K562 (cell line): ENCODE data around the gene TMEM143. TPM values are rescaled to one million over a fixed set of nuclear protein-coding genes. Genes with fewer than 3 reads are reported as not detected.

Experiments used
- ATF3 ChIP-seq, 2 experiments: fragments of 450-650 bp in 1 of 2; sonication (generic) in 1 of 2; formaldehyde crosslinking in 1 of 2; IDR thresholded peaks in 1 of 2; conservative IDR thresholded peaks in 1 of 2; 2 replicates each; pipeline versions ENCODE4 v1.6.1 to v1.8.1; 2016 to 2023; ENCODE audit warnings: mild to moderate bottlenecking in 2 of 2, moderate library complexity in 2 of 2, inconsistent platforms in 1 of 2, missing genetic modification reagents in 1 of 2
- FOSL1 ChIP-seq: fragments of 200-800 bp; sonication (Bioruptor generic); conservative IDR thresholded peaks from 2 replicates; pipeline ENCODE4 v1.6.1; 2016; ENCODE audit warnings: missing genetic modification characterization, missing compliant biosample characterization
- JUN ChIP-seq, 2 experiments: sonication (generic) in 1 of 2; formaldehyde crosslinking in 1 of 2; IDR thresholded peaks; 2 replicates each; pipeline versions ENCODE4 v1.6.1 to v1.8.0; 2012 to 2022; ENCODE audit warnings: borderline replicate concordance in 2 of 2, mild to moderate bottlenecking in 2 of 2, improper control_type of control experiment in 1 of 2, low read depth in 1 of 2, low read length in 1 of 2, missing genetic modification reagents in 1 of 2
- KDM1A ChIP-seq, 2 experiments: fragments of 450-650 bp; IDR thresholded peaks; 2 replicates each; pipeline ENCODE4 v1.6.1; 2016; ENCODE audit warnings: mild to moderate bottlenecking in 2 of 2
- MTF1 ChIP-seq: fragments of 250-450 bp; sonication (Bioruptor Pico); IDR thresholded peaks from 2 replicates; pipeline ENCODE4 v1.9.0; 2021; ENCODE audit warnings: moderate library complexity, mild to moderate bottlenecking, inconsistent platforms, borderline replicate concordance
- POU5F1 ChIP-seq: fragments of 150-350 bp; IDR thresholded peaks from 2 replicates; pipeline ENCODE4 v1.6.1; 2014; ENCODE audit warnings: borderline replicate concordance, low read length, low read depth, mild to moderate bottlenecking; ENCODE audit not compliant: partially characterized antibody
- RBM14 ChIP-seq: fragments of 200-400 bp; formaldehyde crosslinking; IDR thresholded peaks from 2 replicates; pipeline ENCODE4 v1.6.1; 2018; ENCODE audit warnings: low read depth, mild to moderate bottlenecking, low read length, moderate library complexity, borderline replicate concordance; ENCODE audit not compliant: insufficient read depth
- SP2 ChIP-seq: IDR thresholded peaks from 2 replicates; pipeline ENCODE4 v1.6.1; 2011; ENCODE audit warnings: mild to moderate bottlenecking, low read depth, low read length, moderate library complexity; ENCODE audit not compliant: poor library complexity, severe bottlenecking; ENCODE audit errors: extremely low read depth
- SRSF3 ChIP-seq: fragments of 200-400 bp; formaldehyde crosslinking; IDR thresholded peaks from 2 replicates; pipeline ENCODE4 v1.6.1; 2016; ENCODE audit warnings: mild to moderate bottlenecking, low read length, moderate library complexity; ENCODE audit not compliant: insufficient read depth
- TRIM28 ChIP-seq: fragments of 450-650 bp; IDR thresholded peaks from 2 replicates; pipeline ENCODE4 v1.6.1; 2017
- UBTF ChIP-seq, 2 experiments: IDR thresholded peaks; 2 replicates each; pipeline ENCODE4 v1.6.1; 2012; ENCODE audit warnings: improper control_type of control experiment in 2 of 2, low read depth in 2 of 2, low read length in 2 of 2, borderline replicate concordance in 1 of 2
- ZNF24 ChIP-seq: fragments of 450-650 bp; IDR thresholded peaks from 2 replicates; pipeline ENCODE4 v1.6.1; 2016
- ZNF77 ChIP-seq: fragments of 250-450 bp; sonication (Bioruptor Pico); IDR thresholded peaks from 2 replicates; pipeline ENCODE4 v1.5.0; 2020
- polyA plus RNA-seq, 8 experiments: library from polyadenylated mRNA; depleted of rRNA in 4 of 8; stranded (reverse) in 5 of 8; unstranded in 3 of 8; fragments of >200 nt; fragmentation: Nextera tagmentation in 2 of 8; fragmentation: Illumina TruSeq in 1 of 8; extraction: Ambion mirVana in 2 of 8; extraction: Trizol in 1 of 8; gene quantifications; 2 replicates each; pipeline versions ENCODE4 v1.2.1 to v1.2.3, GENCODE V29; 2011 to 2014; ENCODE audit warnings: inconsistent platforms in 1 of 8, missing spikeins in 1 of 8
- total RNA-seq, 7 experiments: library from RNA; depleted of rRNA in 6 of 7; stranded (reverse); fragments of >200 nt in 6 of 7; fragmentation: Illumina TruSeq in 2 of 7; extraction: Trizol in 2 of 7; gene quantifications; 2 replicates each; pipeline versions ENCODE4 v1.2.1 to v1.2.3, GENCODE V29; 2011 to 2021; ENCODE audit warnings: low replicate concordance in 1 of 7
- TF ChIP-seq, protein P1 (sequence below): fragments of 250-450 bp; sonication (Bioruptor Pico); IDR thresholded peaks from 2 replicates; pipeline ENCODE4 v1.4.0; 2020; ENCODE audit warnings: mild to moderate bottlenecking, moderate library complexity
- TF ChIP-seq, protein P2 (sequence below): IDR thresholded peaks from 3 replicates; pipeline ENCODE4 v1.6.1; 2011; ENCODE audit warnings: borderline replicate concordance, mild to moderate bottlenecking, moderate library complexity; ENCODE audit not compliant: insufficient read length; ENCODE audit errors: extremely low read depth

Gene TMEM143
- total and polyA plus RNA-seq, 9 of the 15 experiments (the other 6 are each of a cell fraction or from before 2014, with no cell fraction given) = 0.66 to 8.8 (median 4.3) TPM

DNA sequence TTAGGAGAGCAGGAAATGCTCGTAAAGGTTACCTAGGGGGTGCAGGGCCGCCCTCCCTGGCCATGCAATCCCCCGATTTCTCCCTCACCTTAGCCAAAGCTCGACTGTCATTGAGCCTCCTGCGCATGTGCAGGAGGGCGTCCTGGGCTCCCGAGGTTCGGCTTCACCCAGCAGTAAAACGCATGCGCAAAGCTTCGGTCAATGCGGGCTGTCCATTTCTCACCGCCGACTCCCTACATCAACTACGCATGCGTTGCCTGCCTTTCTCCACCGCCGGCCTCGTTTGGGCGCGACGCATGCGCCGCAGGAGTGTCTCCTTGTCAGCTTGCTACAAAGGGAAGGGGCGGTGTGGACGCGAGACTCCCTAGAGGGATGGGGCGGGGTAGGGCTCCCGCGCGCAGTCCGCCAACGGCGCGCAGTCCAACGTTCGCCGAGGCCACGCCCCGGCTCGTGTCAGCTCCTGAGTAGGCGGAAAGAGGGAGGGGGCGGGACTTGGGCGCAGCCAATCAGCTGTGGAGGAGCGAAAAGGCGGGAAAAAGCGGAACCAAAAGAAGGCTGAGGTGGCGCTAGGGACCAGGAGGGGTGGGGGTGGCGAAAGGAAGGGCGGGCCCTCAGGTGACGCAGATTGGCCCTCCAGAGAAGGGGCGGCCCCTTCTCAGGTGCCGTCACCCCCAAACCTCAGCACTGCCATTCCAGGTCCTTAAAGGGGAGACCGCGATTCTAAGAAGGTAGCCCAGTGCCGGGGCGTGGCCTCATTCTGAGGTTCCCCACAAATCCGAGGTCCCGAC, at the start of gene TMEM143, which contains the start of gene SYNGR4 (continued):
- TF ChIP-seq FOSL1 = no peak
- TF ChIP-seq POU5F1 = peak; percentile 52
- TF ChIP-seq, protein P1, sequence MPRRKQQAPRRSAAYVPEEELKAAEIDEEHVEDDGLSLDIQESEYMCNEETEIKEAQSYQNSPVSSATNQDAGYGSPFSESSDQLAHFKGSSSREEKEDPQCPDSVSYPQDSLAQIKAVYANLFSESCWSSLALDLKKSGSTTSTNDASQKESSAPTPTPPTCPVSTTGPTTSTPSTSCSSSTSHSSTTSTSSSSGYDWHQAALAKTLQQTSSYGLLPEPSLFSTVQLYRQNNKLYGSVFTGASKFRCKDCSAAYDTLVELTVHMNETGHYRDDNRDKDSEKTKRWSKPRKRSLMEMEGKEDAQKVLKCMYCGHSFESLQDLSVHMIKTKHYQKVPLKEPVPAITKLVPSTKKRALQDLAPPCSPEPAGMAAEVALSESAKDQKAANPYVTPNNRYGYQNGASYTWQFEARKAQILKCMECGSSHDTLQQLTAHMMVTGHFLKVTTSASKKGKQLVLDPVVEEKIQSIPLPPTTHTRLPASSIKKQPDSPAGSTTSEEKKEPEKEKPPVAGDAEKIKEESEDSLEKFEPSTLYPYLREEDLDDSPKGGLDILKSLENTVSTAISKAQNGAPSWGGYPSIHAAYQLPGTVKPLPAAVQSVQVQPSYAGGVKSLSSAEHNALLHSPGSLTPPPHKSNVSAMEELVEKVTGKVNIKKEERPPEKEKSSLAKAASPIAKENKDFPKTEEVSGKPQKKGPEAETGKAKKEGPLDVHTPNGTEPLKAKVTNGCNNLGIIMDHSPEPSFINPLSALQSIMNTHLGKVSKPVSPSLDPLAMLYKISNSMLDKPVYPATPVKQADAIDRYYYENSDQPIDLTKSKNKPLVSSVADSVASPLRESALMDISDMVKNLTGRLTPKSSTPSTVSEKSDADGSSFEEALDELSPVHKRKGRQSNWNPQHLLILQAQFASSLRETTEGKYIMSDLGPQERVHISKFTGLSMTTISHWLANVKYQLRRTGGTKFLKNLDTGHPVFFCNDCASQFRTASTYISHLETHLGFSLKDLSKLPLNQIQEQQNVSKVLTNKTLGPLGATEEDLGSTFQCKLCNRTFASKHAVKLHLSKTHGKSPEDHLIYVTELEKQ (CRISPR knock-in tag) = no peak
- TF ChIP-seq ATF3 (IDR thresholded peaks at IDR 0.05) = peak; percentile 41; the same call in 1 of the 2 replicates
- TF ChIP-seq ATF3 (CRISPR knock-in tag; conservative IDR thresholded peaks at IDR 0.05) = no peak
- TF ChIP-seq MTF1 (CRISPR knock-in tag) = no peak
- TF ChIP-seq SRSF3 = 0 out of 2 replicates have a peak, but pooled peaks have one; percentile 6
- peak; percentile 36; the same call in 1 of the 2 replicates for TF ChIP-seq TRIM28
- TF ChIP-seq ZNF77 (CRISPR knock-in tag) = no peak
- TF ChIP-seq UBTF (IDR thresholded peaks at IDR 0.05; ENCODE audit: borderline replicate concordance in 1 of 2, low read depth in 2 of 2, low read length in 2 of 2) = no peak
- no peak for TF ChIP-seq RBM14
- no peak; the same call in 1 of the 2 replicates for TF ChIP-seq ZNF24
- TF ChIP-seq, protein P2, sequence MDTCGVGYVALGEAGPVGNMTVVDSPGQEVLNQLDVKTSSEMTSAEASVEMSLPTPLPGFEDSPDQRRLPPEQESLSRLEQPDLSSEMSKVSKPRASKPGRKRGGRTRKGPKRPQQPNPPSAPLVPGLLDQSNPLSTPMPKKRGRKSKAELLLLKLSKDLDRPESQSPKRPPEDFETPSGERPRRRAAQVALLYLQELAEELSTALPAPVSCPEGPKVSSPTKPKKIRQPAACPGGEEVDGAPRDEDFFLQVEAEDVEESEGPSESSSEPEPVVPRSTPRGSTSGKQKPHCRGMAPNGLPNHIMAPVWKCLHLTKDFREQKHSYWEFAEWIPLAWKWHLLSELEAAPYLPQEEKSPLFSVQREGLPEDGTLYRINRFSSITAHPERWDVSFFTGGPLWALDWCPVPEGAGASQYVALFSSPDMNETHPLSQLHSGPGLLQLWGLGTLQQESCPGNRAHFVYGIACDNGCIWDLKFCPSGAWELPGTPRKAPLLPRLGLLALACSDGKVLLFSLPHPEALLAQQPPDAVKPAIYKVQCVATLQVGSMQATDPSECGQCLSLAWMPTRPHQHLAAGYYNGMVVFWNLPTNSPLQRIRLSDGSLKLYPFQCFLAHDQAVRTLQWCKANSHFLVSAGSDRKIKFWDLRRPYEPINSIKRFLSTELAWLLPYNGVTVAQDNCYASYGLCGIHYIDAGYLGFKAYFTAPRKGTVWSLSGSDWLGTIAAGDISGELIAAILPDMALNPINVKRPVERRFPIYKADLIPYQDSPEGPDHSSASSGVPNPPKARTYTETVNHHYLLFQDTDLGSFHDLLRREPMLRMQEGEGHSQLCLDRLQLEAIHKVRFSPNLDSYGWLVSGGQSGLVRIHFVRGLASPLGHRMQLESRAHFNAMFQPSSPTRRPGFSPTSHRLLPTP = no peak
- no peak for TF ChIP-seq JUN (IDR thresholded peaks at IDR 0.05; ENCODE audit: borderline replicate concordance, low read depth, low read length)
- TF ChIP-seq JUN (CRISPR knock-in tag; IDR thresholded peaks at IDR 0.05; ENCODE audit: borderline replicate concordance) = no peak
- TF ChIP-seq KDM1A (IDR thresholded peaks at IDR 0.05) = no peak
- TF ChIP-seq SP2 = peak; percentile 45
